Inflammatory macrophage treated with lipopolysaccharide for 1 hour (primary cell): ENCODE results near the gene ANLN.

Source experiments
- DNase-seq, 2 donors: peaks; one replicate each; pipeline ENCODE4 v3.0.0-alpha.2; 2020 to 2022

ANLN gene, protein sequence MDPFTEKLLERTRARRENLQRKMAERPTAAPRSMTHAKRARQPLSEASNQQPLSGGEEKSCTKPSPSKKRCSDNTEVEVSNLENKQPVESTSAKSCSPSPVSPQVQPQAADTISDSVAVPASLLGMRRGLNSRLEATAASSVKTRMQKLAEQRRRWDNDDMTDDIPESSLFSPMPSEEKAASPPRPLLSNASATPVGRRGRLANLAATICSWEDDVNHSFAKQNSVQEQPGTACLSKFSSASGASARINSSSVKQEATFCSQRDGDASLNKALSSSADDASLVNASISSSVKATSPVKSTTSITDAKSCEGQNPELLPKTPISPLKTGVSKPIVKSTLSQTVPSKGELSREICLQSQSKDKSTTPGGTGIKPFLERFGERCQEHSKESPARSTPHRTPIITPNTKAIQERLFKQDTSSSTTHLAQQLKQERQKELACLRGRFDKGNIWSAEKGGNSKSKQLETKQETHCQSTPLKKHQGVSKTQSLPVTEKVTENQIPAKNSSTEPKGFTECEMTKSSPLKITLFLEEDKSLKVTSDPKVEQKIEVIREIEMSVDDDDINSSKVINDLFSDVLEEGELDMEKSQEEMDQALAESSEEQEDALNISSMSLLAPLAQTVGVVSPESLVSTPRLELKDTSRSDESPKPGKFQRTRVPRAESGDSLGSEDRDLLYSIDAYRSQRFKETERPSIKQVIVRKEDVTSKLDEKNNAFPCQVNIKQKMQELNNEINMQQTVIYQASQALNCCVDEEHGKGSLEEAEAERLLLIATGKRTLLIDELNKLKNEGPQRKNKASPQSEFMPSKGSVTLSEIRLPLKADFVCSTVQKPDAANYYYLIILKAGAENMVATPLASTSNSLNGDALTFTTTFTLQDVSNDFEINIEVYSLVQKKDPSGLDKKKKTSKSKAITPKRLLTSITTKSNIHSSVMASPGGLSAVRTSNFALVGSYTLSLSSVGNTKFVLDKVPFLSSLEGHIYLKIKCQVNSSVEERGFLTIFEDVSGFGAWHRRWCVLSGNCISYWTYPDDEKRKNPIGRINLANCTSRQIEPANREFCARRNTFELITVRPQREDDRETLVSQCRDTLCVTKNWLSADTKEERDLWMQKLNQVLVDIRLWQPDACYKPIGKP

DNA sequence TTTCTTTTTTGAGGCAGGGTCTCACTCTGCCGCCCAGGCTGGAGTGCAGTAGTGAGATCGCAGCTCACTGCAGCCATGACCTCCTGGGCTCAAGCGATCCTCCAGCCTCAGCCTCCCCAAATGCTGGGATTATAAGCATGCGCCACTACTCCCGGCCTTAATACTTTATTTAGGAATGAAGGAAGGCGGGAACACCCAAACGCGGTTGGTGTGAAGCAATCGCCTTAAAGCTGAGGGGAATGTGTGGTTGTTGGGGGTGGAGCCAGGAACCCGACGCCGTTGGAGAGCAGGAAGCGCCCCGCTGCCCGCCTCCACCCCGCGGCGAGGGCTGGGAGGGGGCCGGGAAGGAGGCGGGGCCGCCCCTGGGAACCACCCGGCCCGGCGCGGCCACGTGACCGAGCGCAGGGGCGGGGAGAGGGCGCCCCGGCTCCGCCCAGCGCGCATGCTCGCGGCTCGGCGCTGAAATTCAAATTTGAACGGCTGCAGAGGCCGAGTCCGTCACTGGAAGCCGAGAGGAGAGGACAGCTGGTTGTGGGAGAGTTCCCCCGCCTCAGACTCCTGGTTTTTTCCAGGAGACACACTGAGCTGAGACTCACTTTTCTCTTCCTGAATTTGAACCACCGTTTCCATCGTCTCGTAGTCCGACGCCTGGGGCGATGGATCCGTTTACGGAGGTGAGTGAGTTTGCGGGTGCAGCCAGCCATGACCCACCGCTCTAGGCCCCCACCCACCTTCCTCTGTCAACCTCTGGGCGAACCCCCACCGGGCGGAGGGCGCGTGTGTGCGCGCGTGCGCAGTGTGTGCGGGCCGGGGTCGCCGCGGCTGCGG, at the start of gene ANLN:
Gene ANLN, plus strand, starts transcription at position 492 of the 828 bp plus-strand sequence. Its CDS starts 165 bp downstream, at position 657.
- DNase-seq = peak; percentile 91 to 94

GRCh38 chr7:36343548-36343947, 46.1 kb upstream of the ANLN start:
- no peak for DNase-seq

DNA sequence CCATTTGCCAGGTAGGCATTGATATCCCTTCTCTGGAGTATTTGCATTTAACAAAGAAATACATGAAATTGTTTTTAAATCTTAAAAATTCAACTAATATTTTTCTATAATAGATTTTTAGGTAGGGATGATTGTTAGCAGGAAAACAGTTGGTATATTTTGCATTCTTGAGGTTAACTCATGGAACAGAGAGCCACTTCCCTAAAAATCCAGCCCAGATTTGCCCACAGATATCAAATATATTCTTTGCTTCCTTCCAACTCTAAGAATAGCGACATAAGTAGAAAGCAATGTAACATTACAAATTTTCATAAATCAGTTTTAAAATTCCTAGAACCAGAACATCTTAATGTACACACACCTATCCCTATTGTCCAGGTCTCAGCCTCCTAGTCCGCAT, 45.0 kb upstream of the ANLN start:
- DNase-seq = no peak

DNA sequence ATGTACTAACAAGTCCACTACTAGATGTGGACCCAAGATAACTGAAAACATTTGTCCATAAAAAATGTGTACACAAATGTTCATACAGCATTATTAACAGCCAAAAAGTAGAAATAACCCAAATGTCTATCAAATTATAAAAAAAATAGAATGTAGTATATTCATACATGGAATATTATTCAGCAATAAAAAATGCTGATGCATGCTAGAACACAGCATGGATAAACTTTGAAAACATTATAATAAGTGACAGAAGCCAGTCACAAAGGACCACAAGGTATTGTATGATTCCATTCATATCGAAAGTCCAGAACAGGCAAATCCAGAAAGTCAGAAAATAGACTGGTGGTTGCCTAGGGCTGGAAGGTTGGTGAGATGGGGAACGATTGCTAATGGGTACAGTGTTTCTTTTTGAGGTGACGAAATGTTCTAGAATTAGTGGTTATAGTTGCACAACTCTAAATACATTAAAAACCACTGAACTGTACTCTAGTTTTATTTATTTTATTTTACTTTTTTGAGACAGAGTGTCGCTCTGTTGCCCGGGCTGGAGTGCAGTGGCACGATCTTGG, 43.3 kb upstream of the ANLN start:
- DNase-seq = peak in 1 of 2 donors; percentile 9

- no peak for DNase-seq
These were observed 41.4 kb upstream of the ANLN start for GRCh38 chr7:36348256-36348655.

GRCh38 chr7:36348771-36349170, 40.9 kb upstream of the ANLN start:
- no peak for DNase-seq

DNA sequence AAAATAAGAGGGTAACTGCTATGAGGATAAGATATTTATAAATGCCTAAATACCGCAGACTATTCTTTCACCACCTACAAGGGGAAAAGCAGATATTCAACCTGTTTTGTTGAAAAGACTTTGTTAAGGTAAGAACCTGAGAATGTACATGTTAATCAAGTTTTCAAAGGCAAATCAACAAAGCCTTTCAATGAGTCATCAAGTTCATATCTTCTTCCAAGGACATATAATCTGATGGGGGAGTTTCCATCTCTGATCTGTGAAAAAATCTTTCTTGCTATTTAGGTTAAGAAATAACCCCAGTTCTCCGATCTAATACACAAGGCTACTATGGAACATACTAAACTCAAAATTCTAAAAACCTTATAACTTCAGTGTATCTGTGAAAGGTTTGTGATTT, 40.0 kb upstream of the ANLN start:
- DNase-seq = no peak

GRCh38 chr7:36355490-36355889, 34.2 kb upstream of the ANLN start:
- no peak for DNase-seq

GRCh38 chr7:36357054-36357453, 32.6 kb upstream of the ANLN start:
- DNase-seq = no peak

GRCh38 chr7:36358589-36358988, 31.1 kb upstream of the ANLN start:
- no peak for DNase-seq

DNA sequence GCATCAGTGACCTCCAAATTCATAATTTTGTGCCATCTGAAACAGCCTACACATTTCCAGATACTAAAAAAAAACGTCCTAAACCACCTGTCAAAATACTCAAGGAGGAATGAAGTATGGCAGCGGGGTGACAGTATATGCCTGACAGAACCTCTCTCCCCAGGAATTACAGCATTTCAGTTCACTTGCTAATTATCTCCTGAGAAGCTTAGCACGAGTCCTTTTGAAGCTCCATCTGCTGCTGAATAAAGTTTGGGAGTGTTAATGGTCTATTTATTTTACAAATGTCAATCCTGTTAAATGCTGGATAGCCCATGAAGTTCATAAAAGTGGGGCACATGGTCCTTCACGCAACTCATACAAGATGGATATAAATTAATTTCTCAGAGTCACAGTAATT, 29.4 kb upstream of the ANLN start:
- DNase-seq = no peak

- no peak for DNase-seq
These were observed 28.4 kb upstream of the ANLN start for GRCh38 chr7:36361227-36361626.

DNA sequence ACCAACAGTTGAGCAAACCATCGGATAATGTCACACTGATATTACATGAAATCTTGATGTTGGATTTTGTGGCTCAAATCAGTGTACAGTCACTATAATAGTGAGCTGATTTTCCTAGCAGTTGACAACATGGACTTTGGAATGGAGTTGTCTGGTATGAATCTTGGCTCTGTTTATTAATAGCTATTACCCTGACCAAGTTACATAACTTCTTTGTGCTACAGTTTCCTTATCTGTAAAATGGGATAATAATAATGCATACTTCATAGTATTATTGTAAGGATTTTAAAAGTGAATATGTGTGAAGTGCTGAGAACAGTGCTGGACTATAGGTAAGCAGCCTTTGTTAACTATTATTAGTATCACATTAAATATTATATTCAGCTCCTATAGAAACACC, 26.1 kb upstream of the ANLN start:
- no peak for DNase-seq

DNA sequence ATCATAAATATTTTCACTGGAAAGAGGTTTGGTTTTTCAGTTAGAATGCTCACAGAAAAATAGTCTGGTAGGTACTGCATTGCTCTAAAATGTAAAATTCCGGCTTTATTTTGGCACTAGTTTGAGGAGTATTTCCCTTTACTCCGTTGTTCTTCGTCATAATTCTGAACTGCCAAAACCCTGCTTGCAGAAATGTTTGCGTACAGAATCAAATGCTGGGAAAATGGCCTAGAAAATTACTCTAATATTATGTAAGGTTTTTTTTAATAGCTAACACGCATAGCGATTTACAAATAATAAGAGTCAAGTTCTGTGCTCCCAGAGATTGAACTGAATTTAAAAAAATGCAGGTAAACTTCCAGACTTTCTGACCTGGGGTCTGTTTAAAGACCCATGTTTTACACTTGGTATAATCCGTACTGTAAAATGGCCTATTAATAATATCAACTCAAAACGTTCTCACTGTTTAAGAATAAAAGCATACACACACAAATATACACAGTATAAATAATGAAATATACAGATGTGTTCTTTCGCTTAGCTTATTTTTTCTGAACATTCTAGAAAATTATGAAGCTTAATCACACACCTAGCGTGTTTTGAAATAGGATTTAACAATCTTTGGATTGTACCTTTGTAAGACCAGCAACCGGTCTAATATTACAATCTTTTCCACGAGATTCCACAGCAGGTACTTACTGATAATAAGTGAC, 23.5 kb upstream of the ANLN start:
- DNase-seq = no peak

GRCh38 chr7:36366718-36367560, 22.7 kb upstream of the ANLN start:
- peak; percentile 79 to 92 for DNase-seq

- no peak for DNase-seq
These were observed 22.0 kb upstream of the ANLN start for GRCh38 chr7:36367561-36368077.

GRCh38 chr7:36368496-36368895, 21.2 kb upstream of the ANLN start:
- DNase-seq = no peak

DNA sequence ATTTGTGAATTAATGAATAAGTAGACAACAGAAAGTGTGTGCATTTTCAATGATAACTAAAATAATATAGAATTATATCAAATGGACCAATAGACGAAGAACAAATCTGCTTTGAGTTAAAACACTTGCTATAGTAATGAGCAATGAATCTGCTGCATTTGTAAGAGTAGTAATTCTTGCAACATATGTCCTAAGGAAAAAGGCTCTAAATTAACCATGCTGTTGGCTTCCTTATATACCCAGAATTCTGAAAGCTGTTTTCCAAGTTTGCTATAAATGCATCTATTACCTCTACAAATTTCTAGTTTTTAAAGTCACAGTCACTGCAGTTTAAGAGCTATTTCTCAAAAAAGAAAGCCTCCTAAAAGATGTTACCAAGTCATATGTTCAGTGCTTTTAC, 20.5 kb upstream of the ANLN start:
- no peak for DNase-seq

GRCh38 chr7:36370046-36370445, 19.6 kb upstream of the ANLN start:
- DNase-seq = no peak

DNA sequence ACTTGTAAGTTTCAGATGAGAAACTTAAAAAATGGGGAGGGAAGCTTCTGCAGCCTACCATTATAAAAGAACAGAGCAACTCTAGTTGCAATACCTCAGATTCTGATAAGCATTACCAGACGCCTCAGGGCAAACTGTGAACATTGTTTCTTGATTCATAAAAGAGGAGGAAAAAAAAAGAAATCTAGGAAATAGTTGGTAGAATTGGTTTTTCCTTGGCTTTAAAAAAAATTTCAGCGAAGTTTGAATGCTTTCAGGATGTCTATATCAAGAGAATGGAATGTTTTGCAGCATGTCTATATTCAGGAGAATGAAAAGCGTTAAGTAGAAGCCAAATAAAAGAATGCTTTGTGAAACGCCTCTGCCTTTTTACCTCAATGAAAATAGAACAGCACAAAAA, 17.5 kb upstream of the ANLN start:
- no peak for DNase-seq
